HG03442 (cell line): ENCODE results near the gene TLCD5.

Source experiments
- ATAC-seq: cut with Tn5 transposase; IDR thresholded peaks from one replicate; pipeline ENCODE4 v1.9.1; 2021; ENCODE audit warnings: mild to moderate bottlenecking, moderate library complexity; ENCODE audit not compliant: unreplicated experiment

The TLCD5 gene

GRCh38 chr11:120335908-120336640, 11.0 kb downstream of the TLCD5 start, which contains the start of gene ARHGEF12:
Gene ARHGEF12 (plus strand): TSS chr11:120336413. CDS start chr11:120337244, 831 bp downstream.
- ATAC-seq, result peak; percentile 54

- ATAC-seq, result peak; percentile 1
Measured at GRCh38 chr11:120336641-120337354, 11.7 kb downstream of the TLCD5 start.

GRCh38 chr11:120337355-120338106, 12.4 kb downstream of the TLCD5 start:
- no peak for ATAC-seq

- no peak for ATAC-seq
Measured at GRCh38 chr11:120338107-120338933, 13.2 kb downstream of the TLCD5 start.

- no peak for ATAC-seq
Measured at GRCh38 chr11:120339394-120339890, 14.3 kb downstream of the TLCD5 start.

GRCh38 chr11:120340529-120340928, 15.4 kb downstream of the TLCD5 start:
- no peak for ATAC-seq

- ATAC-seq, result no peak
Measured at GRCh38 chr11:120342226-120342625, 17.1 kb downstream of the TLCD5 start.

GRCh38 chr11:120342678-120343077, 17.6 kb downstream of the TLCD5 start:
- ATAC-seq, result no peak

- ATAC-seq, result peak; percentile 50
Measured at GRCh38 chr11:120343429-120343828, 18.3 kb downstream of the TLCD5 start.

- peak; percentile 78 for ATAC-seq
Measured at GRCh38 chr11:120344302-120345004, 19.4 kb downstream of the TLCD5 start.

- no peak for ATAC-seq
Measured at GRCh38 chr11:120346233-120346632, 21.1 kb downstream of the TLCD5 start.

GRCh38 chr11:120350637-120351036, 25.5 kb downstream of the TLCD5 start:
- ATAC-seq, result no peak

- ATAC-seq, result no peak
Measured at GRCh38 chr11:120352405-120352804, 27.3 kb downstream of the TLCD5 start.

GRCh38 chr11:120354068-120354467, 29.0 kb downstream of the TLCD5 start:
- ATAC-seq, result no peak

- ATAC-seq, result no peak
Measured at GRCh38 chr11:120354779-120355178, 29.7 kb downstream of the TLCD5 start.

- ATAC-seq, result no peak
Measured at GRCh38 chr11:120357620-120358019, 32.5 kb downstream of the TLCD5 start.

GRCh38 chr11:120358729-120359128, 33.6 kb downstream of the TLCD5 start:
- no peak for ATAC-seq

GRCh38 chr11:120363436-120363835, 38.3 kb downstream of the TLCD5 start:
- ATAC-seq, result no peak

GRCh38 chr11:120365512-120365911, 40.4 kb downstream of the TLCD5 start:
- ATAC-seq, result no peak

- no peak for ATAC-seq
Measured at GRCh38 chr11:120372296-120372695, 47.2 kb downstream of the TLCD5 start.
